ENCODE measurements around the gene NEK11. TPM values are rescaled to one million over a fixed set of nuclear protein-coding genes. Genes with fewer than 3 reads are reported as not detected.

Gene NEK11
- total RNA-seq, 4 donors from 2014 or later = 4.7 to 11.2 (median 7.0) TPM

DNA sequence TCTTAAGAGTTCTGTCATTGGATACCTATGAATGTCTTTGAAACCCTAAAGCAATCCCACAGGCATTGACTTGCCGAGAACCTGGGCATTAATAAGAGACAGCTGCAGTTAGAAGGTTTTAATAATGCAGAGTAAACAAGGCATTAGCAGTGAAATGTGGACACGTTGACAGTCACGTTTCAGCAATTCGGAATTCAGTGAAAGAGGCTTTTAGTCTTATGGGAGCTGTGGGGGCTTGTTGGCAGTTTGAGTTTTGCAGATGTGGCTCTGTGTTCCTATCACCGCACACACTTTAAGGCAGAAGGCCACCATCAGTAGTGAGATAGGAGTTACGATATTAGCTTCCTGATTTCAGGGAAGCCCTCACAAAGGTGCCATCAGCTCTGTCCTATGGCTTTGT lies 209.7 kb downstream of the NEK11 start:
- no peak for TF ChIP-seq CTCF (IDR thresholded peaks at IDR 0.05; ENCODE audit: low read depth)

DNA sequence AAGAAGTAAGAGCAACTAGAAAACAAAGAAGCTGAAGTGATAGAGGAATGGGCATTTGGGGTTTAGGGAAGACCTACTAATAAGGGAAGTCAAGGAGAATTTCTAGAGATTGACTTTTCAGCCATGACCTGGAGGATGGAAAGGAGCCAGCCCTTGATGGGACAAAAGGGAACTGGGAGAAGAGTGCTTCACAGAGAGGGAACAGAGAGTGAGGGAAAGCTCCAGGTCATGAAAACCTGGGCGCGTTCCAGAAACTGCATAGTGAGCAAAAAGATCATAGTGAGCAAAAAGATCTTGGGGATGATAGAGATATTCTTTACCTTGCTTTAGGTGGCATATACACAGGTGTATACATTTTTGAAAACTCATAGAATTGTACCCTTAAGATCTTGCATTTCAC lies 211.8 kb downstream of the NEK11 start:
- no peak for TF ChIP-seq CTCF (IDR thresholded peaks at IDR 0.05; ENCODE audit: low read depth)

GRCh38 chr3:131239267-131239666 lies 212.6 kb downstream of the NEK11 start:
- no peak for TF ChIP-seq CTCF (IDR thresholded peaks at IDR 0.05; ENCODE audit: low read depth)

DNA sequence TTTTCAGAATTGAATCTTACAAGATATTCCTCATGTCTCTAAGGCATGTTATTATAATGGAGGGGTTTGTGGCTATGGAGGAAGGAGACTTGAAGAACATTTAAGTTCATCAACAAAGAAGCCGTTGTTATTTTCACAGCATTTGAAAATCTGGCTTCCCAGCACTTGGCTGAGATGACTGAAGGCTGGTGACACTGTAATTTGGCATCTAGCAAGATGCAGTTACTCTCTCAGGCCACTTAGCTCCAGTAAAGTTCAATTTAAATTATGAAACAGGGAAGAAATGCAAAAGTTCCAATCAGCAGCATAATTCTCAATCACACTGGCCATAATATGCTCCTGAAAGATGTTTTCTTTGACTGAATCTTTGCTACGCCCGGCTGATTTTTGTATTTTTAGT lies 215.5 kb downstream of the NEK11 start:
- no peak for TF ChIP-seq CTCF (IDR thresholded peaks at IDR 0.05; ENCODE audit: low read depth)

DNA sequence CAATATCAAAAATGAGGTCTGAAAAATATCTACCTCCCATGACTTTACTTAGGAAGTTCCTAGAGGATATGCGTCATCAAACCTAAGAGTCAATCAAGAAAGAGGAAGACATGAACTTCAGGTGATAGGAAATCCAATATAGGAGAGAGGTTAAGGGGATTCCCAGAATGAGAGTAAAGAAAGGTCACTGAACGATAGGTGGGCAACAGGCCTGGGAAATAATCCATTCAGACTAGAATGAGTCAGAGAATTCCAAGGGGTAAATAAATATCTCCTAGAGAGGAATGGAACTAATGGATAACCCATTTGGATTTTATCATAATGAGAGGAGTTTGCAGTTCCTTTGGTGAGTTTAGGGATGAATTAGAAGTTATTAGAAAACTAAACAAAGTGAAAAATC lies 223.8 kb downstream of the NEK11 start:
- no peak for TF ChIP-seq CTCF (IDR thresholded peaks at IDR 0.05; ENCODE audit: low read depth)

DNA sequence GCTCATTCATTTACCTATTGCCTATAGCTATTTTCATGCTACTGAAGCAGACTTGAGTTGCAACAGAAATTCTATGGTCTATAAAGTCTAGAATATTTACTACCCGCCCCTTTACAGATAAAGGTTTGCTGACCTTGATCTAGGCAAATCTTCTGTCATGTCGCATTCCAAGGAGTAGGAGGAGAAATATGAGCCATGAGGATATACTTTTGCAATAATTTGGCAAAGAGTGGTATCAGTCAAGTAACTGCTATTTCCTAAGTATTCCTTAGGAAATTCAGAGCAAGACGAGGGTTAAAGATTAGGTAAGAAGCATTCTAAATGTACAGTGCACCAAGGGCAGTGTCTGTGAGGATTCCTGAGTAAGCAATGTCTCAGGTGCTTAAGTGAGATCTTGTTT lies 233.8 kb downstream of the NEK11 start:
- TF ChIP-seq CTCF (IDR thresholded peaks at IDR 0.05; ENCODE audit: low read depth) = no peak

DNA sequence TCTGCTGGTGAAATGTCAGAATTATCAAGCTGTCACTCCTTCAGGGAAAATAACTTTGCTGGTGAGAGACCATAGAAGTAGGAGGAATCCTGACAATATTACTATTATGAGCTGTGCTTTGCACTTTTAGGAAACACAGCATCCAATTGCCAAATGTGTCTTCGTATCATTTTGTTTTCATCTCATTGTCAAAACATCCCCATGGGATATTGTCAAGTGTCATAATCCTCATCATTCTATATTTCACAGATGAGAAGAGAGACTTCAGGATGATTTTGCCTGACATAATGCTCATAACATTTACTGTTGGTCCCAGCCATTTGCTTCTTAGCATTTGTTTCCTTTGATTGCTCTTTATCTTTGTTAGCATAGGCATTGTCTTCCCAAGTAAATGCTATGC lies 234.4 kb downstream of the NEK11 start:
- TF ChIP-seq CTCF (IDR thresholded peaks at IDR 0.05; ENCODE audit: low read depth) = no peak

- TF ChIP-seq CTCF (IDR thresholded peaks at IDR 0.05; ENCODE audit: low read depth) = no peak
Observed at GRCh38 chr3:131275556-131275955, 248.9 kb downstream of the NEK11 start.

Data from subcutaneous adipose tissue (tissue), 4 donors.